Stimulated activated CD4-positive, alpha-beta T cell treated with anti-CD3 and anti-CD28 coated beads, Interleukin-1b, Interleukin-23, amount 100 ng/mL, for 4 hours (primary cell): ENCODE measurements around the gene RRAS.

Experiments
- DNase-seq, 2 donors: peaks; one replicate each; pipeline ENCODE4 v3.0.0-alpha.2; 2020; ENCODE audit warnings: low read depth in 2 of 2

Gene RRAS

GRCh38 chr19:49677231-49677900 is 37.4 kb upstream of the RRAS start, which contains the start of gene PRMT1:
PRMT1 (plus strand) TSS chr19:49677271; CDS start chr19:49677281, 10 bp downstream.
- DNase-seq: peak in 1 of 2 donors; percentile 51

- peak; percentile 93 to 96 for DNase-seq
Measured at GRCh38 chr19:49676784-49677230, 36.9 kb upstream of the RRAS start.

- DNase-seq: peak in 1 of 2 donors; percentile 46
Measured at GRCh38 chr19:49676136-49676783, 36.3 kb upstream of the RRAS start.

- DNase-seq: peak; percentile 72
Measured at GRCh38 chr19:49672131-49672919, 32.4 kb upstream of the RRAS start.

GRCh38 chr19:49669516-49669915 is 29.6 kb upstream of the RRAS start:
- DNase-seq: no peak

GRCh38 chr19:49667473-49667872 is 27.5 kb upstream of the RRAS start:
- no peak for DNase-seq

- DNase-seq: no peak
Measured at GRCh38 chr19:49666120-49666444, 26.1 kb upstream of the RRAS start.

- DNase-seq: peak; percentile 99 to 100
Measured at GRCh38 chr19:49665351-49666119, 25.6 kb upstream of the RRAS start, which contains the start of the genes BCL2L12 and IRF3. BCL2L12 (plus strand) TSS chr19:49665933; CDS start chr19:49666693, 760 bp downstream. IRF3 (minus strand) TSS chr19:49665857; CDS start chr19:49664838, 1,019 bp downstream.

- no peak for DNase-seq
Measured at GRCh38 chr19:49665036-49665350, 25.1 kb upstream of the RRAS start.

- DNase-seq: peak; percentile 92 to 95
Measured at GRCh38 chr19:49664171-49665035, 24.5 kb upstream of the RRAS start.

- no peak for DNase-seq
Measured at GRCh38 chr19:49663224-49663623, 23.3 kb upstream of the RRAS start.

GRCh38 chr19:49662011-49662410 is 22.1 kb upstream of the RRAS start:
- DNase-seq: no peak

- no peak for DNase-seq
Measured at GRCh38 chr19:49660338-49660961, 20.5 kb upstream of the RRAS start.

- no peak for DNase-seq
Measured at GRCh38 chr19:49658566-49659442, 18.9 kb upstream of the RRAS start.

- no peak for DNase-seq
Measured at GRCh38 chr19:49658139-49658517, 18.2 kb upstream of the RRAS start.

- DNase-seq: no peak
Measured at GRCh38 chr19:49657493-49658138, 17.7 kb upstream of the RRAS start.

GRCh38 chr19:49656456-49657109 is 16.6 kb upstream of the RRAS start:
- no peak for DNase-seq
